GM19240 (cell line): ENCODE measurements around the gene KIAA0319L.

Source experiments
- DNase-seq: peaks from one replicate; pipeline ENCODE4 v3.0.0; 2011; ENCODE audit warnings: low spot score; ENCODE audit not compliant: insufficient read length

KIAA0319L gene

GRCh38 chr1:35449334-35450008, 107.7 kb downstream of the KIAA0319L start:
- no peak for DNase-seq

DNA sequence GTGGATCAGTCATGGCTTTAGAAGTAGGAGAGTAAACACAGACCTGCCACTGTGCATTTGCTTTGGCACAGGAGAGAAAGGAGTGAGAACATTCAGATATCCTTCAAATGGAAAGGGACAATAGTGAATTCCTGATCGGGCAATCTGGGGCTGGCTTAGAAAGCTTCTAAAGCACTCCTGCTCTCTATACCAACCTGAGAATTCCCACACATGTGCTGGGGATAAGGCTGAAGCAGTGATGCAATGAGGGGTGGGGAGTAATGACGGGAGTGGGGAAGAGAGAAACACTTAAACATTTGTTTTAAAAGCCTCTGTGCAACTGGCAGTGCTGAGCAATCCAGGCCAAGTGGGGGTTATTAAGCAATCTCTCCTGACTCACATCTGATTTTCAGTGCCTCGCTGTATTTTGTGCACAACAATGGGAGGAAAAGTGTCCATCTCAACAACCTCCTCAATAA, 108.8 kb downstream of the KIAA0319L start:
- no peak for DNase-seq

- DNase-seq = no peak
Observed at GRCh38 chr1:35447278-35447677, 109.9 kb downstream of the KIAA0319L start.

GRCh38 chr1:35444519-35444774, 112.8 kb downstream of the KIAA0319L start:
- no peak for DNase-seq

GRCh38 chr1:35443768-35444518, 113.3 kb downstream of the KIAA0319L start:
- DNase-seq = no peak

GRCh38 chr1:35442734-35443133, 114.5 kb downstream of the KIAA0319L start:
- DNase-seq = no peak

GRCh38 chr1:35441926-35442579, 115.2 kb downstream of the KIAA0319L start:
- DNase-seq = no peak

DNA sequence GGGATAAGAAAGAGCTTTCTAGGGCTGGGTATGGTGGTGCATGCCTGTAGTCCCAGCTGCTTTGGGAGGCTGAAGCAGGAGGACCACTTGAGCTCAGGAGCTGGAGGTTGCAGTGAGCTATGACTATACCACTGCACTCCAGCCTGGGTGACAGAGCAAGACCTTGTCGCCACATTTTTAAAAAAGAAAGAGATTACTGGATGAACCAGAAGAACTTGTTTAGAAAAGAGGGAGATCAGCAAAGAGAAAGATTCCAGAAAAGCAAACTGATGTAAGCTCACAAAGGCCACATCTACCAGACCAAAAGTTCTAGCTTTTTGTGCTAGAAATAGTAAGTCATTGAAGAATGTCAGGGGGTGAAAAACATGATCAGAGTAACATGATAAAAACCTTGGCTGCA, 117.6 kb downstream of the KIAA0319L start:
- no peak for DNase-seq

- DNase-seq = no peak
Observed at GRCh38 chr1:35437200-35437599, 120.0 kb downstream of the KIAA0319L start.

DNA sequence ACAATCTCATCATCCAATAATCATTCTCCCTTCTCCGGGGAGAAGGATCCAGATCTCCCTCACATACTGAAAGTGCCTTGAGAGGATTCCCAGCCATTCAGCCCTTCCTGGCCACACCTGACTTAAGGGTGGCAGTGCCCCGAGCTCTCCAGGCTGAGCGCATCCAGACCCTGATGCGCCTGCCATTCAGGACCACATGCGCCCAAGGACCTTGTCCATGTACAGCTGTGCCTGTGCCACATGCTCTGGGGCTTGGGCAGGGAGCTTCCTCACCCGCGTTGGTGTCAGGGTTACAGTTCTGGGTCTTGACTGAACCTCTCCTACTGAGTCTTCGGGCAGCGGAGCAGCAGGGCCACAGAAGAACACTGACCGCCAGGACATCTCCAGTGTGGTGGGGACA, 121.1 kb downstream of the KIAA0319L start:
- no peak for DNase-seq

DNA sequence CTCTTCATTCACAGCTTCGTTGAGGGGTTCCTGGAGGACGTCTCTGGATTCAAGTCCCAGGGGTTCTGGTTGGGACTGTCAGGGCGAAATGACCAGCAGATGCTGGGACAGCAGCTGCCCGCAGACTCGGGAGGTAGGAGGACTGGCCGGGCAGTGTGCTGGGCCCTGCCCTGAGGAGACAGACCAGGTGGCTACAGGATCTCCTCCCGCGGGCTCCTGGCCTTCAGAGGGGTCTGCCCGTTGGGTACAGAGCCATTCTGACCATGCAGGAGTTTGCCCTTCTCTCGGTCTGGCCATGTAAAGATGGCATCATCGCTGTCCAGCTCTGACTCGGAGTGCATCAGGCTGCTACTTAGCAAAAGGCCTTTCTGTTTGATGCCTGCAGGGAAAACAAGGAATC, 122.5 kb downstream of the KIAA0319L start:
- DNase-seq = no peak

DNA sequence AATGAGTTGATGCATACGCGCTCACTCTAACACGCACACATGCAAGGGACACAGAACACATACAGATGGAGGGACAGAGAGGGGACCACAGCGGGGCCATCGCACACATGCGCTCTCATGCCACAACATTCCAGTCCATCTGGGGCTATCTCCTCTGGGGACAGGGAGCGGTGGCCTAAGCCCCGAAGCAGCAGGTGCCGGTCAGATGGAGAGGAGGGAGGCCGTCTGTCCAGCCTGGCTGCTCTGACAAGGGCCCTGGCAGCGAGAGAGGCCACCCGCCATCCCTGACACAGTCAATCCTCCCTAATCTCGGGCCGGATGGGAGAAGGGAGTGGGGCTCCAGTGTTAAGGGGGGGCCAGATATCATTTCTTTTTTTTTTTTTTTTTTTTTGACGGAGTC, 123.5 kb downstream of the KIAA0319L start:
- no peak for DNase-seq

- no peak for DNase-seq
Observed at GRCh38 chr1:35432231-35432630, 125.0 kb downstream of the KIAA0319L start.

DNA sequence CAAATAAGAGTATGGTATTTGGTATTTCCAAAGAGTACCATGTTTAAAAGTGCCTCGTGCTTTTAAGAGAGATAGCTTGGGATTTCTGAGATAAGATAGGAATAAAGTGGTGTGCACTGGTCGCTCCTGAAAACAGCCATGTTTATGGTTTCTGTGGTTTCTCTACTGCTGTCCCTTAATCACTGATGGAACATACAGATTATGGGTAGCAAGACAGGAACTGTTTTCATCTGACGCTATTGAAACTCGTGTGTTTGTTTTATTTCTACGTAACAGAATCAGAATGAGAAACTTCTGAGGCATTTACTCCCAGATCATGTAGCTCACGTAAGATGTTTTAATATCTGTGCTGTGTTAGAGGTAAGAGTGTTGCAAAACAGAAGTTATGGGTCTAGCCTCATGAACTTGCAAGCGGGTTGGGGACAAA, 126.0 kb downstream of the KIAA0319L start:
- no peak for DNase-seq

- no peak for DNase-seq
Observed at GRCh38 chr1:35430762-35431161, 126.4 kb downstream of the KIAA0319L start.

- DNase-seq = no peak
Observed at GRCh38 chr1:35428360-35428759, 128.8 kb downstream of the KIAA0319L start.

DNA sequence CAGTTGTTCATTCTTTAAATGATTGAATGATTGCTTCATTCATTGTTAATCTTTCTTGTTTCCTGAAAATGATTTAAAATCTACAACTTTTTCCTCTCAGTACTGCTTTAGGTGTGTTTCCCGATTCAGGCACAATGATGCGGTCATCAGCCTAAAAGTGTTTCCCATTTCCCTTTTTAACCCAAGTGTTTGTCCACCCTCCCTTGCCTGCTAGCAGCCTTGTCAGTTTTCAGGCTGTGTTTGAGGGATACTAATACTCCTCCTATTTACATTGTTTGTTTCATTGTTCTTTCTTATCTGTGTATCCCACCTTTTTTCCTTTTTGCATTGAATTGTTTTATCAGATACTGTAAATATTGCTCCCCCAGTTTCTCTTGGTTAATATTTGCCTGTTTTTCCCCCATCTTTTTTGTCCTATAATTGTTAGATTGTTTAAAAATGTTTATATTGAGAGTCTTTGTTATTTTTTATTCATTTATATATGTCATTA, 131.1 kb downstream of the KIAA0319L start:
- DNase-seq = no peak

DNA sequence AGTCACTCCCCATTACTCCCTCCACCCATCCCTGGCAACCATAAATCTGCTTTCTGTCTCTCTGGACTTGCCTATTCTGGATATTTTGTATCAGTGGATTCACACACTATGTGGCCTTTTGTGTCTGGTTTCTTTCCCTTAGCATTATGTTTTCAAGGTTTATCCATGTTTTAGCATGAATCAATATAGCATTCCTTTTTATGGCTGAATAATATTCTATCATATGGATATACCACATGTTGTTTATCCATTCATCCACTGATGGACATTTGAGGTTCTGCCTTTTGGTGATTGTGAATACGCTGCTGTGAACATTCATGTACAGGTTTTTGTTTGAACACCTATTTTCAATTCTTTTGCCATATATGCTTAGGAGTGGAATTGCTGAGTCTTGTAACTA, 148.3 kb downstream of the KIAA0319L start:
- no peak for DNase-seq

GRCh38 chr1:35407743-35408142, 149.5 kb downstream of the KIAA0319L start:
- no peak for DNase-seq

GRCh38 chr1:35406103-35406502, 151.1 kb downstream of the KIAA0319L start:
- no peak for DNase-seq

DNA sequence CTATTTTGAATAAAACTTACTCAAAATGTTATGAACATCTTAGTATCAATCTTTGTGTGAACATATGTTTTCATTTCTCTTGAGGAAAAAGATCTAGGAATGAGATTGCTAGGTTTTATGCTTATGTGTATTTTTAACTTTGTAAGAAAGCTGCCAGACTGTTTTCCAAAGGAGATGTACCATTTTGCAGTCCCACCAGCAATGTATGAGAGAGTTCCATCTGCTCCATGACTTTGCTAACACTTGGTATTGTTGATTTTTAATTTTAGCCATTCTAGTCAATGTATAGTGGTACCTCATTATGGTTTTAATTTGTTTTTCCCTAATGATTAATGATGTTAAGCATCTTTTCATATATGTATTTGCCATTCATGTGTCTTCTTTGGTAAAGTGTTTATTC, 156.2 kb downstream of the KIAA0319L start:
- no peak for DNase-seq

DNA sequence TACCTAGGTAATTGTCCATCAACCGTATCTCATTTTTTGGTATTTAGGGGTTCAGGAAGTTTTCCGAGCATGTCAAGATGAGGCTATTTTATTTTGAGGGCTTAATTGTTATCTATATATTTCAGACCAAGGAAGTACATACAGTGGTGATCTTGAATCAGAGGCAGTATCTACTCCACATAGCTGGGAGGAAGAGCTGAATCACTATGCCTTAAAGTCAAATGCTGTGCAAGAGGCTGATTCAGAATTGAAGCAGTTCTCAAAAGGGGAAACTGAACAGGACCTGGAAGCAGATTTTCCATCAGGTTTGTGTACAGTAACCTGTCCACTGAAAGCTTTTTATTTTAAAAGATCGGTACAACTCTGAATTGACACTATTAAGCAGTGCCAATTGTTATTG, 158.5 kb downstream of the KIAA0319L start:
- no peak for DNase-seq

DNA sequence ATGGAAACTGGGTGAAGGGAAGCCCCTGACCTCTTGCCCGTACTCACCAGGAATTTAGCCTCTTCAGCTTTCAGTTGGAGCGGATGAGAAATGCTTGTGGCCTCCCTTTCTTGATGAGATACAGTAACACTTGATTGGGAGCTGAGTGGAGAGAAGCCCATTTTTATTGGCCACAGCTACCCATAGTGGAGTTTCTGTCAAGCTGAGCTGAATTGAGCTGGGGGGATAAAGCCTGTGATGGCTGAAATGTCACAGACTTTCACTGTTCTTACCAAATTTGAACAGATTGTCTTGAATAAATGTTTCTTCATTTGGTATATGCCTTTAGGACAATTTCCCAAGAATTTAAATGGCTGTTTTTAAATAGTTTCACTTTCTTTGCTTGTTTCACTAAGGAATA, 162.8 kb downstream of the KIAA0319L start:
- no peak for DNase-seq
